Thoracic aorta (tissue), 2 donors: ENCODE data around the gene KLF5. TPM values are rescaled to one million over a fixed set of nuclear protein-coding genes. Genes with fewer than 3 reads are reported as not detected.

Experiments
- ATAC-seq: fragments of 150-250 bp; one replicate; pipeline ENCODE4 v1.8.0; 2017; ENCODE audit warnings: low read depth; ENCODE audit not compliant: insufficient number of reproducible peaks, low FRiP score
- DNase-seq: peaks from one replicate; pipeline ENCODE4 v3.0.0-alpha.2; 2020; ENCODE audit warnings: low spot score
- H3K27ac ChIP-seq, 2 donors: fragments of 200-600 bp; sonication (generic); 1 replicate in 1 of 2; 2 replicates in 1 of 2; pipeline ENCODE4 v1.5.1; 2016; ENCODE audit warnings: mild to moderate bottlenecking in 2 of 2, moderate library complexity in 2 of 2
- H3K27me3 ChIP-seq: fragments of 200-600 bp; sonication (generic); replicated peaks from 2 replicates; pipeline ENCODE4 v1.6.0; 2016; ENCODE audit warnings: mild to moderate bottlenecking; ENCODE audit not compliant: insufficient read depth
- H3K36me3 ChIP-seq: fragments of 200-600 bp; sonication (generic); one replicate; pipeline ENCODE4 v1.5.1; 2016
- H3K4me1 ChIP-seq, 2 donors: fragments of 200-600 bp; sonication (generic); 1 replicate in 1 of 2; 2 replicates in 1 of 2; pipeline versions ENCODE4 v1.5.1 to v1.6.0; 2016; ENCODE audit warnings: low read depth in 2 of 2, mild to moderate bottlenecking in 1 of 2; ENCODE audit not compliant: control insufficient read depth in 1 of 2
- H3K4me3 ChIP-seq: fragments of 200-600 bp; sonication (generic); 2 replicates; pipeline ENCODE4 v1.5.1; 2016; ENCODE audit warnings: mild to moderate bottlenecking
- H3K9me3 ChIP-seq: fragments of 200-600 bp; sonication (generic); 2 replicates; pipeline ENCODE4 v1.5.1; 2016
- CTCF ChIP-seq: fragments of 200-600 bp; sonication (generic); IDR thresholded peaks from one replicate; pipeline ENCODE4 v1.5.1; 2019; ENCODE audit warnings: antibody characterized with exemption
- total RNA-seq, 2 donors: library from RNA; depleted of rRNA; stranded (reverse); fragments of >200 nt; gene quantifications; one replicate each; pipeline versions ENCODE4 v1.1.0 to v1.2.3, GENCODE V29; 2016

Gene KLF5
- total RNA-seq, 2 donors from 2014 or later: 2.6 to 6.2 TPM

GRCh38 chr13:73106513-73107178, 47.8 kb downstream of the KLF5 start:
- H3K4me1 ChIP-seq: no peaks in the 10 kb centered on the region
- no peak for TF ChIP-seq CTCF
- DNase-seq (no peak), ATAC-seq (no peak)
- H3K27me3 ChIP-seq: no peaks in the 10 kb centered on the region
- no peak overlapping the region for H3K4me3 ChIP-seq
- H3K27ac ChIP-seq: no peak overlapping the region
- no peaks in the 10 kb centered on the region for H3K36me3 ChIP-seq
- H3K9me3 ChIP-seq: no peaks in the 10 kb centered on the region

GRCh38 chr13:73107481-73107880, 48.7 kb downstream of the KLF5 start:
- no peak overlapping the region for H3K4me3 ChIP-seq
- H3K4me1 ChIP-seq: no peaks in the 10 kb centered on the region
- no peak overlapping the region for H3K27ac ChIP-seq
- no peaks in the 10 kb centered on the region for H3K9me3 ChIP-seq
- ATAC-seq (no peak), DNase-seq (no peak)
- no peaks in the 10 kb centered on the region for H3K36me3 ChIP-seq
- H3K27me3 ChIP-seq: no peaks in the 10 kb centered on the region
- TF ChIP-seq CTCF: no peak

DNA sequence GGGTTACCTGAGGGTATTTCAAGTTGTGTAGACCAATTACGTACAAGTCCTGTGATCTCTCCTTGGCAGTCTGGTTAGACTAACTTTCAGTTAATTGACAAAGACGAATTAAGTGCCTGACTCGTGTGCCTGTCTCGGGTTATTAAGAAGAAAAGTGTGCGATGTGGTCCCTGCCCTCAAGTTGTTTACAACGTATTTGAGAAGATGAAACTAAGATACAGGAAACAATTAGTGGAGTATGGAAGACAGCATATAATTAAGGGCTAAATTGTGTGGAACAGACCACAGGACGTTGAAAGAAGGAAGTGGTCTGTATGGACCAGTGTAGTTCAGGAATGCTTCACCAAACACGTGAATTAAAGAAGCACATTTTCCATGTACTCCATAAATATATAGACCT, 49.2 kb downstream of the KLF5 start:
- H3K27ac ChIP-seq: no peak overlapping the region
- no peak for DNase-seq

GRCh38 chr13:73109288-73109899, 50.6 kb downstream of the KLF5 start:
- Histone ChIP-seq H3K36me3 (no peaks in the 10 kb centered on the region), H3K27me3 (no peaks in the 10 kb centered on the region), H3K4me1 (no peaks in the 10 kb centered on the region), H3K9me3 (no peaks in the 10 kb centered on the region), H3K27ac (no peak overlapping the region), H3K4me3 (no peak overlapping the region)
- ATAC-seq (no peak), DNase-seq (no peak)
- TF ChIP-seq CTCF: no peak

More for the DNA sequence above, 49.2 kb downstream of the KLF5 start:
- no peak for ATAC-seq
- TF ChIP-seq CTCF: no peak
- H3K36me3 ChIP-seq: no peaks in the 10 kb centered on the region
- no peaks in the 10 kb centered on the region for H3K27me3 ChIP-seq
- no peaks in the 10 kb centered on the region for H3K4me1 ChIP-seq
- H3K9me3 ChIP-seq: no peaks in the 10 kb centered on the region
- H3K4me3 ChIP-seq: no peak overlapping the region

- no peak for ATAC-seq
- Histone ChIP-seq H3K36me3 (no peaks in the 10 kb centered on the region), H3K4me1 (no peaks in the 10 kb centered on the region), H3K4me3 (no peak overlapping the region), H3K27ac (no peak overlapping the region), H3K27me3 (no peaks in the 10 kb centered on the region), H3K9me3 (no peaks in the 10 kb centered on the region)
- no peak for TF ChIP-seq CTCF
- DNase-seq: no peak
Measured at GRCh38 chr13:73109969-73110368, 51.2 kb downstream of the KLF5 start.
